ENCODE data around the gene CLEC4D.
"Not testable (repeated sequence)": the region's sequence is repeated elsewhere in the genome, so short reads cannot be mapped to it uniquely, and the experiment has no call there.

Gene CLEC4D

DNA sequence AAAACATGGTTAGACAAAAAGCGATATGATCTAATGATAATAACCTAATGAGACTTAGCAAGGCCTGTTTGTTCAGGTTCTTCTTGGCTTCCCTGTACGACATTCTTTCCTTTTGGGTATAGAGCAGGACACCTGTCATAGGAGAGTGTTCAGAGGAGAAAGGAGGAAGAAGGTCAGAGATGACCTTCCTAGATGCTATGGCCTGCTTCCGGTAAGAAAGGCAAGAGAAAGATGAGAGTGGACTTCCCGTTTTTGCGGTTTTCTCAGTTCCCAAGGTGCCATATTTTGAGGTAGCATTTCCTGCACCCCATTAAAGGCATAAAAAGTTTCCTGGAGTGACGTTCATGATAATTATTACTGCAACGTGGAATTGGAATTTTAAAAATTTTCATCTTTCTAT, 18.7 kb downstream of the CLEC4D start:
- no peak for DNase-seq (ENCODE audit: low spot score)
- no peak for FAIRE-seq

DNA sequence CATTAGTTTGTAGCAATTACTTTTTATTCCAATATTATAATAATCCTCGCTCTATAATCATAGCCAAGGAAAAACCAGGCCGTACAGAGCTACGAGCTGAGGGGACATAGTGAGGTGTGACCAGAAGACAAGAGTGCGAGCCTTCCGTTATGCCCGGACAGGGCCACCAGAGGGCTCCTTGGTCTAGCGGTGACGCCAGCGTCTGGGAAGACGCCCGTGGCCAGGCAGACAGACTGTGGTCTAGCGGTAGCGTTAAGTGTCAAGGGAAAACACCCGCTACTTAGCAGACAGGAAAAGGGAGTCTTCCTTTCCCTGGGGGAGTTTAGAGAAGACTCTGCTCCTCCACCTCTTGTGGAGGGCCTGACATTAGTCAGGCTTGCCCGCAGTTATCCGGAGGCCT, 24.5 kb downstream of the CLEC4D start:
- not testable (repeated sequence) for DNase-seq (ENCODE audit: low spot score); FAIRE-seq

DNA sequence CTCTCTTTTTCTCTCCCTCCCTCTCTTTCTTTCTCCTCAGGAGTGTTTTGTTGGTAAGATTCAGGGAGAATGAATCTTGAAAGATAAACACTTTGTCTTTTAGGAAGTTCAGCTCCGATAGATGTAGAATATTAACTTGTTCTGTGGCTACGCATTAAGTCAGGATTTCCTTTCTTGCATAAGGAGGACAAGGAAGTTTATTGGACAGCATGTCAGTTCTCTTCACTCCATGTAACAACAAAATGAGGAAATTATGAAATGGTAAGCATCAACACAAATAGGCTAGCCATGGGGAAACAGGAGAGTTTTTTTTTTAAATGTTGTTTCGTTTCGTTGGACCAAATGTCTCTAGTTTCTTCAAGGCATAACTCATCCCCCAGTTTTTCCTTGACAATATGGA, 27.5 kb downstream of the CLEC4D start, which contains the start of gene CLEC4E:
Gene CLEC4E, minus strand, starts transcription at position 75 of the 400 bp plus-strand sequence. CDS start 108 bp downstream, outside the sequence.
- DNase-seq (ENCODE audit: low spot score), result not testable (repeated sequence)
- FAIRE-seq, result peak; percentile 45

DNA sequence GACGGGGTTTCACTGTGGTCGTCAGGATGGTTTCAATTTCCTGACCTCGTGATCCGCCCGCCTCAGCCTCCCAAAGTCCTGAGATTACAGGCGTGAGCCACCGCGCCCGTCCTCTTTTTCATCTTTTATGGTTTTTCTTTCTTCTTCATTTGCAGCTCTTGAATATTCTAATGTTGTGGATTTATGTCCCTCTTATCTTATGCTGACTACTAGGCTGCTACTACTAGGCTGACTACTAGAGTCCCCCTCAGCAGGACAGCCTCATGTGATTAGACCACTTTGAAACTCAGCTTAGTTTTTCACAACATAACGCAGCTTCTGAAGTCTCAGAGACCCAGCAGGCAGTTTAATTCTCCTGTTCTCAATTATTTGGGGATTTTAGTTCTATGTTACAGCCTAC, 28.3 kb downstream of the CLEC4D start:
- no peak for FAIRE-seq
- DNase-seq (ENCODE audit: low spot score), result no peak

DNA sequence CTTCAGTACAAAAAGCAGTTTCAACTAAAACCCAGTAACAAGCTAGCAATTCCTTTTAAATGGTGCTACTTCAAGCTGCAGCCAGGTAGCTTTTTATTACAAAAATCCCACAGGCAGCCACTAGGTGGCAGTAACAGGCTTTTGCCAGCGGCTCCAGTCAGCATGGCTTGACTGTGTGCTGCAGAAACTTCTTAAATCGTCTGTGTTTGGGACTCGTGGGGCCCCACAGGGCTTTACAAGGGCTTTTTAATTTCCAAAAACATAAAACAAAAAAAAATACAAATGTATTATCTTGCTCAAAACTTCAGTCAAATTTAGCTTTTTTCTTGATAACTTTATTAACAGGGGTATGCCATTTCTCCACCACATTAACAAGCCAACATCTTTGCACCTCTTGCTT, 31.0 kb downstream of the CLEC4D start:
- FAIRE-seq, result peak; percentile 42

DNA sequence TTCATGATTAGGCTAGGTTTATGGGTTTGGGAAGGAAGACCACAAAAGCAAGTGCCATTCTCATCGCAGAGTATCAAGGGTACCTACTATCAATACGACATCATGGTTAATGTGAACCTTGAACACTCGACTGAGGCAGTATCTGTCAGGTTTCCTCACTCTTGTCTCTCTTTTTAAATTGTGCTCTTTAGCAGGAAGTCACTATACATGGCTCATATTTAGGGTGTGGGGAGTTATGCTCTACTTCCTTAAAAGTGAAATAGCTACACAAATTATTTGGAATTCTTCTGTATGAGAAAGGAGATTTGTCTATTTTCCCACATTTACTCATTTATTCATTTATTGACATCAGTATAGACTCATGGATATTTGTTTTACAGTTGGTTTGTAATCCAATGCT, 33.3 kb downstream of the CLEC4D start:
- DNase-seq (ENCODE audit: low spot score) (no peak), FAIRE-seq (no peak)

More for the DNA sequence above, 31.0 kb downstream of the CLEC4D start:
- DNase-seq (ENCODE audit: low spot score), result peak; percentile 37

DNA sequence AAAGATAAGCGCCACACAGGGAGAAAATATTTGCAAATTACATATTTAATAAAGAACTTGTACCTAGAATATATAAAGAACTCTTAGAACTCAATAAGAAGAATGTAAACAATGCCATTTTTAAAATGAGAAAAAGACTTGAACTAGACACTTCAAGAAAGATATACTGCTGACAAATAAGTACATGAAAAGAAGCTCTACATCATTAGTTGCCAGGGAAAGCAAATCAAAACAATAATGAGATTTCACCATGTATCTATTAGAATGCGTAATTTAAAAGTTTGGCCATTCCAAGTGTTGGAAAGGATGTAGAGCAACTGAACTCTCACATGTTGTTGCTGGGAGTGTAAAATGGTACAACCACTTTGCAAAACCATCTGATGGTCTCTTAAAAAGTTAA, 34.3 kb downstream of the CLEC4D start:
- DNase-seq (ENCODE audit: low spot score) (no peak), FAIRE-seq (no peak)

DNA sequence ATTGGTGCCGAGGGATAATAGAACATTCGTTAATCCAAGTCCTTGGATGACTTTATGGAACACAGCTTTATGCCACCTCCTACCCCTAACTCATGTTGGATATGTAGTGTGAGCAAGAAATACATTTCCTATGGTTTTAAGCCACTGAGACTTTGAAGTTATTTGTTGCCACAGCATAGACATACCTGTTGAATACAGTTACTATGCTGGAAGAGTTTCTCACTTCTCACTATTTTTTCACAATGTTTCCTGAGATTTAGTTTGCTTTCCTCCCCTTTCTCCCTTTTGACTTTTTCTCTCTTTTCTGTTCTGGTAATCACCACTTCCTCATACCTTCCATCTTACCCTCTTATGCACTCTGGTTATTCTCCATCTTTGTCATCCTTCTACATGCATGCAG, 34.9 kb downstream of the CLEC4D start:
- no peak for FAIRE-seq

DNA sequence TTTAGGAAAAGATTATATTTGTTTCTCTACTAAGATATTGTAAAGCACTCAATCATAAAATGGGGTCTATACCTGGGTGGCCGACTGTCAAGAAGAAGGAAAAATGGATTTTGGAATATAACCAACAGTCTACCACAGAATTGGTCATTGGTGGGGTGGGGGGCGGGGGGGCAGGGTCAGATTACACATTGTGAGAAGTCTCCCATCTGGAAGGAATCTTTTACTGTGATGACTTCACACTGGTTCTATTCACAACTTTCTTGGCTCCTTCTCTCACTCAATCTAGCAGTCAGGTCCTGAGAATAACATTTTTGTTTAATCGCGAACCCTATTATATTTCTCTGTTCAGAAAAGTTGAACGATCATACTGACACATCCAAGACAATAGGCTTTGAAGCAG, 36.1 kb downstream of the CLEC4D start:
- FAIRE-seq, result no peak
- no peak for DNase-seq (ENCODE audit: low spot score)

More for the DNA sequence above, 34.9 kb downstream of the CLEC4D start:
- no peak for DNase-seq (ENCODE audit: low spot score)

DNA sequence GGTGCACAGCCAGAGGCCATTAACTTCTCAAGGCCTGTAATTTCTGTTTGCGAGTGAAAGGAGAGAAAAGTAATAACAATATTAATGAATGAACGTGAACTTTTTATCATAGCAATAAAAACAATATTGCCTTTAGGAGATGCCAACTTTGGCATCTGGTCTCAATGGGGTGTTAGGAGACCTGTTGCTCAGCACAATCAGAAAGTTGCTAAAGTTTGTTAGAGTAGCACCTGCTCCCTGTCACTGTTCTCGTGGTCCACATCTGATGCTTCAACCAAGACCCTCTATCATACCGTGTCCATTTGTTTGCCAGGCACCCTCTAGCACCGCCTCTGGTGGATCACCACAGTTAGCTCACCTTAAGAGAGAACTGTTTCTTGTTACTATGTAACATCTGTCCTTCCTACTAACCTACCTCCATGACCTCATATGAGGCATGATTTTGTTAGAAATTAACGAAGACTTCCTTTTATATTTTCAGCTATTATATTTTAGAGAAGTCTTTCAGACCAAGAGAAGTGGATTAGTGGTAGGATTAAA, 39.9 kb downstream of the CLEC4D start:
- DNase-seq (ENCODE audit: low spot score), result no peak
- no peak for FAIRE-seq

DNA sequence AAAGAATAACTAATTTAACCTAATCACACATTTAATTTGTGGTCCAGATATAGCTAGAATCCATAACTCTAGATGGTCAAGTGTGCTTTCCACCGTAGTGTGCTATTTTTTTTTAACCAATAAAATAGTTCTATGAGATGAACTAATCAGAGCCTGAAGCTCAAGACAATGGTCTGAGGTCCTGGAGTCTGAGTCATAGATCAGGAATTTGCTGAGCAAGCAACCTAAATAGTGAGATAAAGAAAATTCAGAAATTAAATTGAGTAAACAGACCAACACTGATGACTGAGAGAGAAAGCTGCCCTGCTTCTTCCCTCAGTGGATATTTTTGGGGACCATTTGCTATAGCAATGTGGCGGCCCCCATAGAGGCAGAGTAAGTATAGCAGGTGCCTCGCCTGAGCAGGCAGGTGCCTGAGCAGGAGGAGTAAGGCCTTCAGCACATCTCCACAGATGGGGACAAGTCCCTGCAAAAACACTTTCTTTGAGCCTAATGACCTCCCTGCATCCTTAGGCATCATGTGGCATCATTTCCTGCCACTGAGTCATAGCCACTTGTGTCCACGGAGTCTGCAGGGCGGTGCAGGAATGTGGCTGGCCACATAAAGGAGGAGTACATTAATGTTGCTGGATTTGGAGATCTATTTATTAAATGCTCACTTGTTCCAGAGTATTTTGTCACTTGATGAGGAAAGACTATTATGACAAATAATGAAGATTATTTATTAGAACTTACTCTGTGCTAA, 41.3 kb downstream of the CLEC4D start:
- FAIRE-seq (no peak), DNase-seq (ENCODE audit: low spot score) (peak; percentile 62)

DNA sequence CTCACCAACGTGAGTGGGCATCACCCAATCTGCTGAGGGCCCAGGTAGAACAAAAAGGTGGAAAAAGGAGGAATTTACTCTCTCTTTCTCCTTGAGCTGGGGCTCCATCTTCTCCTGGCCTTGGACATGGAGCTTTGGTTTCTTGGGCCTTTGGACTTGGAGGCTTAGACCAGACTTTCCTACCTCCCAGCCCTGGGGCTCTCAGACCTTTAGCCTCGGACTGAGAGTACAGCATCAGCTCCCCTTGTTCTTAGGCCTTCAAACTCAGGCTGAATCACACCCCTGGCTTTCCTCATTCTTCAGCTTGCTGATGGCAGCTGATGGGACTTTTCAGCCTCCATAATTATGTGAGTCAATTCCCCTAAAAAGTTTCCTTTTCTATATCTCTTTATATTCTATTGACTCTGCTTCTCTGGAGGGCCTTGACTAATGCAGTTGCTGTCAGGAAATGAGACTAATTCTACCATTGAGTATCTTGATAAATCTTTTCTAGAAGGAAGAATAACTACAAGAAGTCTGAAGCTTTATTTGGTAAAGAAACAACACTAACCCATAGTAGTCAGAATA, 43.3 kb downstream of the CLEC4D start:
- no peak for DNase-seq (ENCODE audit: low spot score)
- FAIRE-seq, result no peak

DNA sequence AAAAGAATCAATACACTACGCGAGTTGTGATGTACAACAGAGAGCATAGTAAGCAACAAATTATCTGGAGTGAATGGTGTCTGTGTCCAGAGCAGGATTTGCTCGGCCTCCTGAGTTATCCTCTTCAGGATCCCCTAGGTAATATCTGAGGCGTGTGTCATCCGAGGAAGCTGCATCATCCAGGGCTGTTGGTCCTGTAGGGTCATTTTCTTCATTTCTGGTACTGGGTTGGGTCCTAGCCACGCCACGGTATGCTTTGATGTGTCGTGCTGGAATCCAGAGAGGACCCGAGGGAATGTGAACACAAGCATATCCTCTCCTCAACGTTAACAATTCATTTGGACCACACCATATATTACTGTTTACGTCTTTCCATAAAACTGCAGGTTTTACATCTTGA, 46.4 kb downstream of the CLEC4D start:
- no peak for DNase-seq (ENCODE audit: low spot score)
- FAIRE-seq, result no peak

DNA sequence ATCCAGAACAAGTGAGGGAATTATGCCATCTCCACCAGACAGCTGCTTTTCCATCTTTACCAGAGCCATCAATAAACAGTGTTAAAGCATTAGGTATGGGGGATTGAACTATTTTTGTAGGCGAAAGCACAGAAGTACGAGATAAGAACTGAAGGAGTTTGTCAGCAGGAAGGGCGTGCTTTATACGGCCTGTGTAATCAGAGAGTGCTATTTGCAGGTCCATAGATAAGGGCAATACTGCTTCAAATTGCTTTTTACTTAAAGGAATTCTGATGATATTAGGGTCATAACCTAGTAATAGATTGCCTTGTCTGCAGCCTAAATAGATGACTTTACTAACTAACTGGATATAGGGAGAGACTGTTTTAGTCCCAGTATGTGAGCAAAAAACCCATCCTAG, 47.7 kb downstream of the CLEC4D start:
- FAIRE-seq (no peak), DNase-seq (ENCODE audit: low spot score) (no peak)

DNA sequence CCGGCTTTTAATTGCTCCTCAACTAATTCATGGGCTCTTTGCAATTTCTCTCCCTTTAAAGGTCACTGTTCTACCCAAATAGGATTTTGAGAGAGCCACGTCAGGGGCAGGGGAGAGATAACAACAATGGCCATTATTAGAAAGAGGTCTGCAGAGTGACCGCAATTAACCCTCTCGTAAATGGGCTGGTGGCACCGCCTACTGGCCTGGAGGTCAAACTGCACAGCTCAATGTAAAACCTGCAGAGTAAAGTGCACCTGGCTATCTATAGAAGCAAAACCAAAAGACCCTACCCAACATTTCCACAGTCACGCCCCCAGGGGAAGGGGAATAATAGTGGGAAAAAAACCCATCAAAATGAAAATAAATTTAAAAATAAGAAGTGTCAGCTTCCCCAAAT, 49.0 kb downstream of the CLEC4D start:
- no peak for FAIRE-seq
- DNase-seq (ENCODE audit: low spot score), result no peak

DNA sequence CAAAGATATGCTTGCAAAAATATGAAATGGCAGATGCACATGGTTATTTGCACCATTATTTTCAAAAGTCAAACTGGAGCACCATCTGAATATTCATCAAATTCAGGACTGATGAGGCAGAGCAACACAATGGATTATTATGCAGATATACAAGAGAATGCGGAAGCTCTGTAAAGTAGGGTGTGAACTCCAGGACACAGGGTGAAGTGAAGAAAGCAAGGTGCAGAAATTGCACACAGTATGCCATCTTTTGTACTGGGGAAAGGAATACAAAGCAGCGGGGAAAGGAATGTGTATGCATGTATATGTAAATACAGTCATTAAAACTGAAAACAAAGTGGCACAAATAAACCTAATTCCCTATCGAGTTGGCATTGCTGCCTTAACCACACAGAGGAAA, 50.1 kb downstream of the CLEC4D start:
- DNase-seq (ENCODE audit: low spot score), result no peak
- FAIRE-seq, result no peak

DNA sequence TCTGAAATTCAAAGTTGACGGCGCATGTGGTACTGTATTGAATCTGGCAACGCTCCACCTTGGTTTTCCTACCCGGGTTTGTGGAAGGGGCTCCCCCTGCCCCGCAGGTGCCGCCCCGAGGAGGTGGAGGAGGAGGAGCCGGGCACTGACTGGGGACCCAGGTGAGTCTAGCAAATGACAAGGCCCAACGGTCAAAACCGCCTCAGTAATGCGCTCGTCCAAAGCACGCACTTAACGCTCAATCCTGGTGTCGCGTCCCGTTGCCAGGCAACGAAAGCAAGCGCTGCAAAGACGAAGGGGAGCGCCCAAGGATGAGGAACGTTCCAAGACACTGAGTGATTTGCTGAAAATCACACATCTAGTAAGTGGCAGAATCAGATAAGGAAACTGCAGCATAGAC, 51.4 kb downstream of the CLEC4D start:
- DNase-seq (ENCODE audit: low spot score), result no peak
- FAIRE-seq, result no peak

DNA sequence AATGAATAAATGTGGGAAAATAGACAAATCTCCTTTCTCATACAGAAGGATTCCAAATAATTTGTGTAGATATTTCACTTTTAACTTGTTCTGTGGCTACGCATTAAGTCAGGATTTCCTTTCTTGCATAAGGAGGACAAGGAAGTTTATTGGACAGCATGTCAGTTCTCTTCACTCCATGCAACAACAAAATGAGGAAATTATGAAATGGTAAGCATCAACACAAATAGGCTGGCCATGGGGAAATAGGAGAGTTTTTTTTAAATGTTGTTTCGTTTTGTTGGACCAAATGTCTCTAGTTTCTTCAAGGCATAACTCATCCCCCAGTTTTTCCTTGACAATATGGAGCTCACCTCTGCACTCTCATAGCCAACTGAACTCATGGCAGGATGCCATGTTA, 52.7 kb downstream of the CLEC4D start:
- DNase-seq (ENCODE audit: low spot score); FAIRE-seq: not testable (repeated sequence)

DNA sequence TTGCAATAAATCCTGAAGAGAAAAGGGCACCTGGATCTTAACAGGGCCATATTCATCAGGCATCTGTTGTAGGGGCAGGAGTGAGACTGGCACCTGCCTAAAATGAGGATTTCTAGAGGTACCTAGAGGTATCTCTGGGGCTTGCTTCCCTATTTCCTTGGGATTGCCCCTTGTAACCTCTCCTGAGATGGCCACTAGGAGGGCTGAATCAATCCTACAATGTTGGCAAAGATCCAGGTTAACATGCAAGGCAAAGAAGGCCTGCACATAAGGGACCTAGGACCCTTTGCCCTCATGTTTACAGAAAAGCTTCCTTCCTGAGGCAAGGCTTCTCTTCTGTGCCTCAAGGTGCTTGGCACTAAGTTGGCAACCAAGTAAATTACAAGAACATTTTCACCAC, 53.2 kb downstream of the CLEC4D start:
- DNase-seq (ENCODE audit: low spot score), result no peak
- FAIRE-seq, result no peak
